H1 (cell line): ENCODE measurements around the gene S100P. TPM values are rescaled to one million over a fixed set of nuclear protein-coding genes. Genes with fewer than 3 reads are reported as not detected.
A peak's percentile ranks its signal among the peaks of the same experiment; 100 is the strongest.

ENCODE experiments used
- CTCF ChIA-PET: fragments of 300-600 bp; sonication (Branson Sonifier 250); formaldehyde crosslinking; loops from one replicate; lab custom pipeline; 2021; ENCODE audit not compliant: partially characterized antibody; lab: Charles Lee
- POLR2A ChIA-PET: fragments of 300-600 bp; sonication (Branson Sonifier 250); formaldehyde crosslinking; loops from one replicate; lab custom pipeline; 2021; ENCODE audit warnings: inconsistent platforms; ENCODE audit not compliant: partially characterized antibody; lab: Charles Lee
- DNase-seq, 2 experiments: peaks; one replicate each; pipeline versions ENCODE4 v3.0.0 to v3.0.0-alpha.2; 2010 to 2022; ENCODE audit warnings: low spot score in 2 of 2, low read depth in 1 of 2, mixed read lengths in 1 of 2
- FAIRE-seq: peaks from 2 replicates; lab custom pipeline; 2011; peaks lifted over from hg19 to GRCh38; lab: Jason Lieb, UNC
- H2AFZ ChIP-seq: 2 replicates; pipeline ENCODE4 v1.8.1; 2012; ENCODE audit warnings: low read length, inconsistent platforms
- H2AK5ac ChIP-seq: 2 replicates; pipeline ENCODE4 v1.6.1; 2013; ENCODE audit warnings: low read depth, low read length
- H2BK120ac ChIP-seq: replicated peaks from 2 replicates; pipeline ENCODE3; 2013; ENCODE audit warnings: low read depth, low read length, inconsistent platforms
- H2BK12ac ChIP-seq: 2 replicates; pipeline ENCODE4 v1.6.1; 2013; ENCODE audit warnings: low read depth, low read length
- H2BK15ac ChIP-seq: 2 replicates; pipeline ENCODE4 v1.6.1; 2013; ENCODE audit warnings: low read length
- H2BK20ac ChIP-seq: 2 replicates; pipeline ENCODE4 v1.6.1; 2013; ENCODE audit warnings: low read length
- H2BK5ac ChIP-seq: 2 replicates; pipeline ENCODE4 v1.6.1; 2013; ENCODE audit warnings: low read depth, low read length
- H3K14ac ChIP-seq: 2 replicates; pipeline ENCODE4 v1.6.1; 2013; ENCODE audit warnings: inconsistent platforms; ENCODE audit not compliant: insufficient read length
- H3K18ac ChIP-seq: 2 replicates; pipeline ENCODE4 v1.6.1; 2013; ENCODE audit warnings: low read length; ENCODE audit errors: extremely low read depth
- H3K23ac ChIP-seq: 2 replicates; pipeline ENCODE4 v1.6.1; 2013; ENCODE audit warnings: inconsistent platforms; ENCODE audit not compliant: insufficient read length
- H3K23me2 ChIP-seq: 2 replicates; pipeline ENCODE4 v1.6.1; 2013; ENCODE audit warnings: low read depth, low read length
- H3K27ac ChIP-seq: 2 replicates; pipeline ENCODE4 v1.6.1; 2011; ENCODE audit warnings: low read depth, low read length, inconsistent platforms
- H3K27me3 ChIP-seq, 4 experiments: replicated peaks in 1 of 4; 1 replicate in 1 of 4; 2 replicates in 3 of 4; pipeline versions ENCODE4 v1.6.1 to v1.8.1; 2011 to 2013; ENCODE audit warnings: low read length in 3 of 4, mild to moderate bottlenecking in 3 of 4, inconsistent platforms in 2 of 4, mixed read lengths in 2 of 4, moderate library complexity in 1 of 4; ENCODE audit not compliant: control insufficient read depth in 3 of 4, insufficient read depth in 3 of 4; ENCODE audit errors: extremely low read depth in 1 of 4
- H3K36me3 ChIP-seq, 4 experiments: 2 replicates each; pipeline versions ENCODE4 v1.6.1 to v1.8.1; 2011 to 2013; ENCODE audit warnings: mild to moderate bottlenecking in 4 of 4, low read length in 3 of 4, moderate library complexity in 2 of 4, control low read depth in 1 of 4, inconsistent platforms in 1 of 4; ENCODE audit not compliant: insufficient read depth in 4 of 4, control insufficient read depth in 2 of 4
- H3K4ac ChIP-seq: replicated peaks from 2 replicates; pipeline ENCODE3; 2013; ENCODE audit warnings: low read length, low read depth, mixed read lengths, inconsistent platforms; ENCODE audit not compliant: insufficient read length
- H3K4me1 ChIP-seq, 4 experiments: replicated peaks in 1 of 4; 1 replicate in 1 of 4; 2 replicates in 3 of 4; pipeline versions ENCODE4 v1.6.1 to v1.8.1; 2011 to 2013; ENCODE audit warnings: low read length in 3 of 4, inconsistent platforms in 2 of 4, mixed read lengths in 1 of 4; ENCODE audit not compliant: insufficient read depth in 4 of 4, control insufficient read depth in 3 of 4
- H3K4me2 ChIP-seq, 2 experiments: 2 replicates each; pipeline versions ENCODE4 v1.6.1 to v1.8.1; 2011 to 2013; ENCODE audit warnings: low read depth in 2 of 2, low read length in 2 of 2, control low read depth in 1 of 2, inconsistent platforms in 1 of 2, mild to moderate bottlenecking in 1 of 2; ENCODE audit not compliant: insufficient read depth in 1 of 2
- H3K4me3 ChIP-seq, 4 experiments: fragments of 200-600, 300-600 bp in 1 of 4; sonication (generic), shearing (Covaris generic), sonication (Bioruptor Twin) in 1 of 4; 2 replicates each; pipeline versions ENCODE4 v1.5.1 to v1.8.1; 2011 to 2016; ENCODE audit warnings: low read length in 4 of 4, low read depth in 3 of 4, control low read depth in 2 of 4, inconsistent platforms in 2 of 4, mild to moderate bottlenecking in 2 of 4, mixed read lengths in 1 of 4, moderate library complexity in 1 of 4; ENCODE audit not compliant: insufficient read depth in 2 of 4; ENCODE audit errors: extremely low read depth in 1 of 4
- H3K56ac ChIP-seq: replicated peaks from 2 replicates; pipeline ENCODE3; 2013; ENCODE audit warnings: low read depth, mild to moderate bottlenecking, mixed read lengths, low read length, inconsistent platforms; ENCODE audit not compliant: insufficient read length
- H3K79me1 ChIP-seq: 2 replicates; pipeline ENCODE4 v1.6.1; 2013; ENCODE audit warnings: low read depth, low read length, control low read depth
- H3K79me2 ChIP-seq, 2 experiments: 2 replicates each; pipeline versions ENCODE4 v1.6.1 to v1.8.1; 2012 to 2013; ENCODE audit warnings: low read length in 2 of 2, mild to moderate bottlenecking in 2 of 2, inconsistent platforms in 1 of 2; ENCODE audit not compliant: insufficient read depth in 2 of 2, control insufficient read depth in 1 of 2
- H3K9ac ChIP-seq, 4 experiments: replicated peaks in 1 of 4; 1 replicate in 1 of 4; 2 replicates in 3 of 4; pipeline versions ENCODE4 v1.6.1 to v1.8.1; 2011 to 2013; ENCODE audit warnings: low read depth in 3 of 4, low read length in 3 of 4, control low read depth in 2 of 4, mild to moderate bottlenecking in 2 of 4, moderate library complexity in 2 of 4, inconsistent platforms in 1 of 4; ENCODE audit errors: extremely low read depth in 1 of 4
- H3K9me3 ChIP-seq, 2 experiments: 2 replicates each; pipeline versions ENCODE4 v1.6.1 to v1.8.1; 2012 to 2013; ENCODE audit warnings: mild to moderate bottlenecking in 2 of 2, moderate library complexity in 2 of 2, control low read depth in 1 of 2, inconsistent platforms in 1 of 2, low read depth in 1 of 2, low read length in 1 of 2, mixed read lengths in 1 of 2; ENCODE audit not compliant: insufficient read depth in 2 of 2
- H4K20me1 ChIP-seq, 2 experiments: replicated peaks in 1 of 2; 2 replicates each; pipeline versions ENCODE3 to v1.8.1; 2011 to 2013; ENCODE audit warnings: inconsistent platforms in 2 of 2, low read length in 2 of 2, mild to moderate bottlenecking in 1 of 2; ENCODE audit not compliant: insufficient read depth in 2 of 2, control insufficient read depth in 1 of 2
- H4K5ac ChIP-seq: 2 replicates; pipeline ENCODE4 v1.6.1; 2013; ENCODE audit warnings: low read length, low read depth, mixed read lengths, inconsistent platforms; ENCODE audit not compliant: insufficient read length
- H4K8ac ChIP-seq: 2 replicates; pipeline ENCODE4 v1.8.0; 2013; ENCODE audit warnings: mild to moderate bottlenecking, moderate library complexity, low read length, inconsistent platforms; ENCODE audit not compliant: insufficient read depth; ENCODE audit errors: extremely low read depth
- H4K91ac ChIP-seq: replicated peaks from 2 replicates; pipeline ENCODE3; 2013; ENCODE audit warnings: low read length, mixed read lengths, inconsistent platforms; ENCODE audit not compliant: insufficient read length
- CHD1 ChIP-seq: IDR thresholded peaks from 2 replicates; pipeline ENCODE4 v1.6.1; 2012; ENCODE audit warnings: low read depth, low read length, improper control_type of control experiment
- EP300 ChIP-seq, 2 experiments: IDR thresholded peaks; 1 replicate in 1 of 2; 2 replicates in 1 of 2; pipeline ENCODE4 v1.6.1; 2011 to 2012; ENCODE audit warnings: low read depth in 2 of 2, low read length in 2 of 2, mild to moderate bottlenecking in 2 of 2, borderline replicate concordance in 1 of 2, inconsistent platforms in 1 of 2, moderate library complexity in 1 of 2
- KDM4A ChIP-seq: IDR thresholded peaks from one replicate; pipeline ENCODE4 v1.7.1; 2012; ENCODE audit warnings: low read depth, mild to moderate bottlenecking, moderate library complexity, low read length, inconsistent platforms; ENCODE audit not compliant: severe bottlenecking
- PHF8 ChIP-seq: fragments of 200-600 bp; sonication (generic); conservative IDR thresholded peaks from 2 replicates; pipeline ENCODE4 v1.7.1; 2012; ENCODE audit warnings: low read depth, mild to moderate bottlenecking, inconsistent platforms, low read length, moderate library complexity
- POLR2A ChIP-seq, 2 experiments: IDR thresholded peaks; 1 replicate in 1 of 2; 2 replicates in 1 of 2; pipeline ENCODE4 v1.6.1; 2011; ENCODE audit warnings: low read depth in 2 of 2, low read length in 2 of 2, mild to moderate bottlenecking in 2 of 2; ENCODE audit errors: control extremely low read depth in 1 of 2
- SIX5 ChIP-seq: IDR thresholded peaks from 2 replicates; pipeline ENCODE4 v1.6.1; 2011; ENCODE audit warnings: mild to moderate bottlenecking, low read depth, low read length
- TAF1 ChIP-seq: IDR thresholded peaks from 2 replicates; pipeline ENCODE4 v1.6.1; 2011; ENCODE audit warnings: mild to moderate bottlenecking, low read depth, low read length
- TAF7 ChIP-seq: optimal IDR thresholded peaks from 2 replicates; pipeline ENCODE3; 2011; ENCODE audit warnings: low read depth, mild to moderate bottlenecking, inconsistent platforms, low read length, moderate library complexity, borderline replicate concordance
- YY1 ChIP-seq: IDR thresholded peaks from 2 replicates; pipeline ENCODE4 v1.6.1; 2011; ENCODE audit warnings: low read depth, mild to moderate bottlenecking, low read length
- WGBS, 2 experiments: shearing (Covaris generic) in 1 of 2; methylation state at CpG; one replicate each; pipeline versions ENCODE4 v1.1.6 to v1.1.7; 2013 to 2015; ENCODE audit warnings: low lambda C conversion rate in 2 of 2, mixed read lengths in 2 of 2, inconsistent platforms in 1 of 2, low coverage in 1 of 2, missing lambda C conversion rate in 1 of 2; ENCODE audit not compliant: insufficient replicate concordance in 2 of 2, insufficient coverage in 1 of 2, insufficient read length in 1 of 2; ENCODE audit errors: extremely low coverage in 1 of 2, missing lambda C conversion rate in 1 of 2; 5-methylcytosine and 5-hydroxymethylcytosine counted together
- polyA plus RNA-seq, 7 experiments: library from polyadenylated mRNA; depleted of rRNA in 3 of 7; stranded (reverse) in 5 of 7; unstranded in 2 of 7; fragments of >200 nt in 5 of 7; fragments of 200-250 nt in 2 of 7; gene quantifications; 1 replicate in 5 of 7; 2 replicates in 1 of 7; 4 replicates in 1 of 7; pipeline versions ENCODE4 v1.2.1 to v1.2.3, GENCODE V29; 2011 to 2013; ENCODE audit warnings: missing spikeins in 2 of 7, mixed read lengths in 2 of 7
- total RNA-seq: library from RNA; stranded (reverse); fragmentation: NEBNext Ultra II Directional; extraction: Animal tissue kit (Norgen Biotek cat#: 25700); gene quantifications from 2 replicates; pipeline ENCODE4 v1.2.1, GENCODE V29; 2021
- TF ChIP-seq, protein P1 (sequence below): IDR thresholded peaks from 2 replicates; pipeline ENCODE4 v1.6.1; 2012; ENCODE audit warnings: inconsistent platforms

S100P gene
- total and polyA plus RNA-seq, 2 of the 8 experiments (the other 6 are each of a cell fraction or from before 2014, with no cell fraction given), result not detected

DNA sequence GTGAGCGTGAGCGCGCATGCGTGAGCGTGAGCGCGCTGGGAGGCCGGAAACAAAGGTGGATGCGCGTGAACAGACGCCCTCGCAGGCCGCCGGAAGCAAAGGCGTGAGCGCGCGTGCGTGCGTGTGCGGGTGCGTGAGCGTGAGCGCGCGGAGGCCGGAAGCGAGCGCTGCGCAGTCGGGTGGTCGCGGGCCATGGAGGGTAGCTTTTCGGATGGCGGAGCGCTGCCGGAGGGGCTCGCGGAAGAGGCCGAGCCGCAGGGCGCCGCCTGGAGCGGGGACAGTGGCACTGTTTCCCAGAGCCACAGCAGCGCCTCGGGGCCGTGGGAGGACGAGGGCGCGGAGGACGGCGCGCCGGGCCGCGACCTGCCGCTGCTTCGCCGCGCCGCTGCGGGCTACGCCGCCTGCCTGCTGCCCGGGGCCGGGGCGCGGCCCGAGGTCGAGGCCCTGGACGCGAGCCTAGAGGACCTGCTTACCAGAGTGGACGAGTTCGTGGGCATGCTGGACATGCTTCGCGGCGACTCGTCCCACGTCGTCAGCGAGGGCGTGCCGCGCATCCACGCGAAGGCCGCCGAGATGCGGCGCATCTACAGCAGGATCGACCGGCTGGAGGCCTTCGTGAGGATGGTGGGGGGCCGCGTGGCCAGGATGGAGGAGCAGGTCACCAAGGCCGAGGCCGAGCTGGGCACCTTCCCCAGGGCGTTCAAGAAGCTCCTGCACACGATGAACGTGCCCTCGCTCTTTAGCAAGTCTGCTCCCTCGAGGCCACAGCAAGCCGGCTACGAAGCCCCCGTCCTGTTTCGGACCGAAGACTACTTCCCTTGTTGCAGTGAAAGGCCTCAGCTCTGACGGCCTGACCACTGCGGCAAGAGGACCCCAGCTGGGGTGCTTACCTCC lies 22.6 kb downstream of the S100P start, which contains the start of gene BLOC1S4:
TSS of gene BLOC1S4 (plus strand) at position 157 of the 894 bp plus-strand sequence. CDS start at position 193, 36 bp downstream.
- CTCF ChIA-PET, result interaction anchor here (0.7 to 11.1 kb wide), 9 partner anchors 8 to 170 kb away, joined by 3 to 182 read pairs (median 3); partner anchors contain the start of gene MRFAP1
- DNase-seq, result peak; percentile 70 to 86
- Histone ChIP-seq H2AK5ac (no peak within 1 kb of the TSS; the same call in 1 of the 2 replicates), H3K23ac (no peak within 1 kb of the TSS), H2BK15ac (peak within 1 kb of the TSS; percentile 81; the same call in 1 of the 2 replicates), H2BK120ac (no peak within 1 kb of the TSS), H3K27me3 (no peaks in the 10 kb centered on the region; a peak in 3 of 7 replicates), H3K79me1 (peaks cover 5% of the 10 kb centered on the region), H3K79me2 (peaks cover 0 to 20% of the 10 kb centered on the region in 2 experiments; a peak in 2 of 4 replicates), H3K18ac (peak within 1 kb of the TSS; percentile 96), H4K20me1 (peaks cover 3% of the 10 kb centered on the region in 2 experiments), H3K36me3 (no peaks in the 10 kb centered on the region), H3K14ac (no peak within 1 kb of the TSS), H2BK12ac (peak within 1 kb of the TSS; percentile 75; the same call in 1 of the 2 replicates), H3K4me1 (peaks cover 0 to 4% (median 0%) of the 10 kb centered on the region in 4 experiments; a peak in 2 of 7 replicates), H3K56ac (peak within 1 kb of the TSS; percentile 52), H2BK5ac (peak within 1 kb of the TSS; percentile 6), H3K4me3 (peak within 1 kb of the TSS; percentile 84 to 96 (median 88)), H4K8ac (peak within 1 kb of the TSS; percentile 86), H3K4ac (peak within 1 kb of the TSS; percentile 64), H4K91ac (peak within 1 kb of the TSS; percentile 93), H2AFZ (peak within 1 kb of the TSS; percentile 95), H2BK20ac (no peak within 1 kb of the TSS), H3K27ac (peak within 1 kb of the TSS; percentile 68; the same call in 1 of the 2 replicates), H3K23me2 (peaks cover 6% of the 10 kb centered on the region), H3K9me3 (no peaks in the 10 kb centered on the region), H4K5ac (no peak within 1 kb of the TSS), H3K9ac (peak within 1 kb of the TSS; percentile 65 to 88 (median 78)), H3K4me2 (peak within 1 kb of the TSS; percentile 96 to 100)
- WGBS, 2 experiments, result 2% methylated on average over 108 of the region's 109 CpGs; no CpG with 5 or more reads in 1 of the 2 experiments
- POLR2A ChIA-PET, result interaction anchor here (0.7 to 2.8 kb wide), 7 partner anchors 8 to 158 kb away, joined by 3 to 9 read pairs (median 3); a partner anchor contains a TSS
- FAIRE-seq, result no peak
- TF ChIP-seq TAF1, result peak; percentile 81
- no peak for TF ChIP-seq EP300 (IDR thresholded peaks at IDR 0.05; ENCODE audit: borderline replicate concordance in 1 of 2, low read depth in 2 of 2, low read length in 2 of 2)
- peak; percentile 95 for TF ChIP-seq KDM4A
- TF ChIP-seq POLR2A (IDR thresholded peaks at IDR 0.05; ENCODE audit: control extremely low read depth in 1 of 2, low read depth in 2 of 2, low read length in 2 of 2), result peak in 1 of 2 experiments; percentile 78; a peak in 2 of 3 replicates
- peak; percentile 86 for TF ChIP-seq PHF8
- no peak for TF ChIP-seq SIX5
- TF ChIP-seq YY1, result 0 out of 2 replicates have a peak, but pooled peaks have one; percentile 42
- no peak for TF ChIP-seq TAF7
- no peak for TF ChIP-seq CHD1
- TF ChIP-seq, protein P1, sequence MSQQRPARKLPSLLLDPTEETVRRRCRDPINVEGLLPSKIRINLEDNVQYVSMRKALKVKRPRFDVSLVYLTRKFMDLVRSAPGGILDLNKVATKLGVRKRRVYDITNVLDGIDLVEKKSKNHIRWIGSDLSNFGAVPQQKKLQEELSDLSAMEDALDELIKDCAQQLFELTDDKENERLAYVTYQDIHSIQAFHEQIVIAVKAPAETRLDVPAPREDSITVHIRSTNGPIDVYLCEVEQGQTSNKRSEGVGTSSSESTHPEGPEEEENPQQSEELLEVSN, result peak; percentile 82
